GM18526 (cell line): Measurements from ENCODE around the gene CLEC17A.

Experiments used
- POLR2A ChIP-seq: IDR thresholded peaks from 3 replicates; pipeline ENCODE4 v1.6.1; 2011; ENCODE audit not compliant: insufficient read length; ENCODE audit errors: extremely low read depth

Gene CLEC17A

GRCh38 chr19:14582894-14583340 is at the start of gene CLEC17A:
Gene CLEC17A (plus strand): TSS chr19:14583084. CDS start chr19:14583161, 77 bp downstream.
- peak; percentile 96 for TF ChIP-seq POLR2A

GRCh38 chr19:14533450-14533849 is 49.4 kb upstream of the CLEC17A start:
- no peak for TF ChIP-seq POLR2A

GRCh38 chr19:14536926-14537692 is 45.8 kb upstream of the CLEC17A start:
- TF ChIP-seq POLR2A = no peak

- no peak for TF ChIP-seq POLR2A
These were observed 42.0 kb upstream of the CLEC17A start for GRCh38 chr19:14540741-14541525.

- TF ChIP-seq POLR2A = no peak
These were observed 40.1 kb upstream of the CLEC17A start for GRCh38 chr19:14542711-14543328.

GRCh38 chr19:14544047-14544446 is 38.8 kb upstream of the CLEC17A start:
- TF ChIP-seq POLR2A = no peak

GRCh38 chr19:14544977-14545715 is 37.7 kb upstream of the CLEC17A start:
- no peak for TF ChIP-seq POLR2A

- no peak for TF ChIP-seq POLR2A
These were observed 37.2 kb upstream of the CLEC17A start for GRCh38 chr19:14545716-14546082.

GRCh38 chr19:14550201-14550754 is 32.6 kb upstream of the CLEC17A start:
- no peak for TF ChIP-seq POLR2A

GRCh38 chr19:14553042-14553938 is 29.6 kb upstream of the CLEC17A start:
- TF ChIP-seq POLR2A = no peak

- TF ChIP-seq POLR2A = no peak
These were observed 29.0 kb upstream of the CLEC17A start for GRCh38 chr19:14553939-14554243.

- TF ChIP-seq POLR2A = no peak
These were observed 28.5 kb upstream of the CLEC17A start for GRCh38 chr19:14554382-14554812.

GRCh38 chr19:14555918-14556661 is 26.8 kb upstream of the CLEC17A start:
- TF ChIP-seq POLR2A = no peak
